HG02798 (cell line): ENCODE results near the gene CDKL4.
"Not testable (repeated sequence)": the region's sequence is repeated elsewhere in the genome, so short reads cannot be mapped to it uniquely, and the experiment has no call there.

ENCODE experiments used
- ATAC-seq: cut with Tn5 transposase; IDR thresholded peaks from one replicate; pipeline ENCODE4 v1.9.1; 2021; ENCODE audit warnings: mild to moderate bottlenecking; ENCODE audit not compliant: unreplicated experiment, poor library complexity

CDKL4 gene

DNA sequence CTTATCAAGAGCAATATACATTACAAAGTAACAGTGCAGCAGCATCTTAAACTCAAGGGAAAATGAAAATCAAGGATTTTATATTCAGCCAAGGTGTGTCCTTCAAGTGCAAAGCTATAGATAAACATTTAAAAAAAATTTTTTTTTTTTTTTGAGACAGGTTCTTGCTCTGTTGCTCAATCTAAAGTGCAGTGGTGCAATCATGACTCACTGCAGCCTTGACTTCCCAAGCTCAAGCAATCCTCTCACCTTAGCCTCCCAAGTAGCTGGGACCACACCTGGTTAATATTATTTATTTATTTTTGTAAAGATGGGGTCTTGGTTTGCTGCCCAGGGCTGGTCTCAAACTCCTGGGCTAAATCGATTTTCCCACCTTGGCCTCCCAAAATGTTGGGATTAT lies 9.0 kb downstream of the CDKL4 start:
- ATAC-seq, result no peak

- no peak for ATAC-seq
These were observed 11.6 kb downstream of the CDKL4 start for GRCh38 chr2:39232141-39232540.

GRCh38 chr2:39228413-39229209 lies 15.2 kb downstream of the CDKL4 start:
- no peak for ATAC-seq

DNA sequence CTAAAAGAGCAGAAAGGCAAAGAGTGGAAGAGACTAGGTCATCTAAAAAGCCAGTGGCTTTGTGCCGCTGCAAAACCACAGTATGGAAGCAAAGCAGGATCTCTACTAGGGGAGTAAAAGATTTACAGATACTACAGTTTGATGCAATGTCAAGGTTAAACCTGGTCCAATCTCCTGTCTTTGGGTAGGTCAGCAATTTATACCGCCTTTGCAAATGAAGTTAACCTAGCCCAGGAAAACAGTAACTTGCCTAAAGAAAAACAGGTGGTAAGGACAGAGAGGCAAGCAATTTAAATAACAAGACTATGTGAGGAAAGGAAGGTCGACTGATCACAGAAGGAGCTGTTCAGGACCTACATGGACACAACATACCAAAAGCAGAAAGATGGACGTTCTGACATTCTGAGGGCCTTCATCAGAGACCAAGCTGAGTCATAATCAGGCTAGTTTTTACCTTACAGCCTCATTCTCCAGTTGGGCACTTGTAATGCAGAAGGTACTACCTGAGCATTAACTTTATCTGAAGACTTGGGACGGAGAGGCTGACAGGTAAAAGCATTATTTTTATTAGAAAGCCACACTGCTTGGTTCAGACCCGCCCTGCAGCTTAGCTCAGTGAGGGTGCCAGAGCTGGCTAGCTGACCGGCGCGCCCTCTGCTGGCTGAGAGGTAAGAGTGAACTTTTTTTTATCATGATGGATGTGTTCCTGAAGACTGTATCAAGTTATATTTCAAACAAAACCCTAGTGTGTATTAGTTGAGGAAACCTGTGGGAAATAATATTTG lies 15.9 kb downstream of the CDKL4 start:
- ATAC-seq, result peak; percentile 81

DNA sequence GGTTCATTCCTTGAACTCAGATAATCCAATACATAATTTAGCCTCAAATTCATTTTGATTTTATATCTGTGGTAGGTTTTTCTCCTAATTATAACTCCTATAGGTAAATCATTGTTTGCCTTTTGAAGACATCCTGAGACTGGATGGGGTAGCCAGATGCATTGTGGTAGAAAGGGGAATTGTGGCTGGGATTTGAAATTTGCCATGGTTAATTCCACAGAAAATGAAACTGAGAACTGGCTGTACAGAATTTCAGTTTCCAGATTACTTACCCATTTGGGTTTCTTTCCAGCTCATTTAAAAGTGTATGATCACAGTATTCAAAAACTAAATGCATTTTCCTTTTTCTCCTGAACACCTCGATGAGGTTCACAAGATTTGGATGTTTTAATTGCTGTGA lies 18.2 kb downstream of the CDKL4 start:
- no peak for ATAC-seq

GRCh38 chr2:39223909-39224308 lies 19.9 kb downstream of the CDKL4 start:
- no peak for ATAC-seq

GRCh38 chr2:39221459-39221858 lies 22.3 kb downstream of the CDKL4 start:
- ATAC-seq, result no peak

- ATAC-seq, result no peak
These were observed 23.6 kb downstream of the CDKL4 start for GRCh38 chr2:39220136-39220535.

- no peak for ATAC-seq
These were observed 25.4 kb downstream of the CDKL4 start for GRCh38 chr2:39218391-39218790.

- no peak for ATAC-seq
These were observed 26.6 kb downstream of the CDKL4 start for GRCh38 chr2:39217192-39217550.

- no peak for ATAC-seq
These were observed 27.2 kb downstream of the CDKL4 start for GRCh38 chr2:39216346-39217191.

DNA sequence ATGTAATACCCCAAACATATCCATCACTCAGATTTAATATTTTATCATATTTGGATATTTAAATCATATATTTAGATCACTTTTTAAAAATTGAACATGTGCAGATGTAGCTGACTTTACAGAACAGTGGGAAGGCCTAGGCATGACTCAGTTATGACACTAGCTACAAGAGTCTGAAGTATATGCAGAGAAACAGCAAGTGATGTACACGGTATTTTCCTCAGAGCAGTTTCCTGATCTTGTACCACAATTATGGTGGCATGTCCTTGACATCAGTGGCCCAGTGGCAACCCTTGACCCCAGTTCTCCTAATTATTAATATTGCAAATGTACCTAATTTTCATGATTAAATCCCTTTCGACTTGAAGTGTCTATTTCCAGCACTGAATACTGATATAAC lies 28.2 kb downstream of the CDKL4 start:
- ATAC-seq, result no peak

GRCh38 chr2:39213015-39213414 lies 30.8 kb downstream of the CDKL4 start:
- ATAC-seq, result no peak

GRCh38 chr2:39210846-39211245 lies 32.9 kb downstream of the CDKL4 start:
- ATAC-seq, result no peak

DNA sequence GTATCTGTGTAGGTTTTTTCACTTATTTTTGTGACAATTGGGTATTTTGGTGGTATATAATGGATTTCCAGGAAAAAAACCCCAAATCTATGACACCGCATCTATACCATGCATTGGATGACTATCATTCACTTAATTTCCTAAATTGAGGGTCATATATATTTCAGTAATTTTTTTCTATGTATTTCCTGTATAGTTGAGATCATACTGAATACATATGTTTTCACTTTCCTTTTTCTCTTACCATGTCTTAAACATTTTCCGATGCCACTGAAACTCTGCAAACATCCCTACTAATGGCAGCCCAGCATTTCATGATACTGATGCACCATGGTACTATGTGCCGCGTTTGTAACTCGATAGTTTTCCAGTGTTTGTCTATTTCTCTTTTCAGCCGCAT lies 40.4 kb downstream of the CDKL4 start:
- no peak for ATAC-seq

GRCh38 chr2:39202639-39203369 lies 41.0 kb downstream of the CDKL4 start:
- ATAC-seq, result no peak

GRCh38 chr2:39197003-39197402 lies 46.8 kb downstream of the CDKL4 start:
- ATAC-seq, result not testable (repeated sequence)

DNA sequence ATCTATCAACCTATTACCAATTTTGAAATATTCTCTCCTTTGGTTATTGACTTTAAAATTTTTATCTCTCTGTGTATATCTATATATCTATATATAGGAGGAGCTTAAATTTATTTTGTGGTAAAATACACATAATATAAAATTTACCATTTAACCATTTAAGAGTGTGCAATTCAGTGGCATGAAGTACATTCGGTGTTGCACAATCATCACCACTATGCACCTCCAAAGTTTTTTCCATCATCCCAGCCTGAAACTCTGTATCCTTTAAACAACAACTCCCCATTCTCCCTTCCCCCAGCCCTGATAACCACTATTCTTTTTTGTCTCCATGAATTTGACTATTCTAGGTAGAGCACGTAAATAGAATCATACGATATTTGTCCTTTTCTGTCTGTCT lies 49.1 kb downstream of the CDKL4 start:
- ATAC-seq, result no peak

DNA sequence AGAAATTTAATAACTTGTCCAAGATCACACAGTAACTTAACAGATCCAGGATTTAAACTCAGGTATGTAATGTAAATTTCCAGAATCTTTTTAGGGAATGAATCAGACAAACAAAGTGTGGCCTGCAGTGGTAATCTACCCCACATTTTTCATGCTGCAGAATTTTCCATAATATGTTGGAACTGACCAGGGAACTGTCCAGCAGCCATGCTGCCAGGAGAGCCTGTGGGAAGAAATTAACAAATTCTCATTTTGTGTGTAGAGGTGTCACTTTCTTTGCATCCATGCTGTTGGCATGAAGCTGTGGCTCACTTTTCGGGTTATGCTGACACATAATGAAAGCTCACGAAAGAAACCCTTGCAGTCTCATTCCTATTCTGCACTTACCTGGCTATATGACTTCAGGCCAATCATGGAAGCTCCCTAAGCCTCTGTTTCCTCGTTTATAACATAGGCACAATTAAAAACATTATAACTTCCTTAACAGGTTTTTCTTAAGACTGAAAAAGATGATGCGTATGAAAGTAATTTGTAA lies 54.7 kb downstream of the CDKL4 start:
- no peak for ATAC-seq

DNA sequence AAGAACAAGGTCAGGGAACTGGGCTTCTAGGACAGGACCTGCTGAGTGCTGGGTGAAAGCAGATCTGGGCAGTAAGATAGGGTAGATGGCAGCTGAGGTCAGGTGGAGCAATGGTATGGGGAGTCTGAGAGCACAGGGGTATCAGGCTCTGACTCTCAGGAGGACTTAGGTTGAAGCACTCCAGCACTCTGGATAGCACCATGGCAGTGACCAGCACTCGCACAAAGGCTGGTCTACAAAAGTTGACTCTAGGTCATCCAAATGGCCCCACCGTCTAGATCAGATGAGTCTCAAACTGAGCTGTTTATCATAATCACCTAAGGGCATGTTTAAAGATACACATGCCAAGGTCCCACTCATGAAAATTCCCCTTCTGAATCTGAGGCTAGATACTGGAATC lies 60.1 kb downstream of the CDKL4 start:
- ATAC-seq, result no peak
